Spleen (tissue), 13 donors: ENCODE measurements around the gene MTFMT. TPM values are rescaled to one million over a fixed set of nuclear protein-coding genes. Genes with fewer than 3 reads are reported as not detected.
A peak's percentile ranks its signal among the peaks of the same experiment; 100 is the strongest.

ENCODE experiments used
- DNase-seq: peaks from one replicate; pipeline ENCODE4 v3.0.0-alpha.2; 2020
- H3K27ac ChIP-seq, 8 donors: fragments of 200-600 bp; sonication (generic) in 7 of 8; 1 replicate in 4 of 8; 2 replicates in 4 of 8; pipeline versions ENCODE4 v1.5.0 to v1.8.0; 2016 to 2021; ENCODE audit warnings: inconsistent platforms in 4 of 8, mild to moderate bottlenecking in 4 of 8, moderate library complexity in 1 of 8
- H3K27me3 ChIP-seq, 7 donors: fragments of 200-600 bp; sonication (generic) in 6 of 7; replicated peaks in 1 of 7; 1 replicate in 4 of 7; 2 replicates in 3 of 7; pipeline versions ENCODE4 v1.5.0 to v1.8.0; 2016 to 2021; ENCODE audit warnings: inconsistent platforms in 3 of 7, mild to moderate bottlenecking in 1 of 7
- H3K36me3 ChIP-seq, 6 donors: fragments of 200-600 bp; sonication (generic) in 5 of 6; 1 replicate in 4 of 6; 2 replicates in 2 of 6; pipeline versions ENCODE4 v1.5.0 to v1.8.0; 2016 to 2021; ENCODE audit warnings: inconsistent platforms in 2 of 6
- H3K4me1 ChIP-seq, 6 donors: fragments of 200-600 bp; sonication (generic) in 5 of 6; 1 replicate in 3 of 6; 2 replicates in 3 of 6; pipeline versions ENCODE4 v1.5.0 to v1.8.0; 2016 to 2021; ENCODE audit warnings: inconsistent platforms in 3 of 6
- H3K4me3 ChIP-seq, 8 donors: fragments of 200-600 bp; sonication (generic) in 7 of 8; 1 replicate in 4 of 8; 2 replicates in 4 of 8; pipeline versions ENCODE4 v1.5.0 to v1.8.0; 2016 to 2021; ENCODE audit warnings: inconsistent platforms in 4 of 8, mild to moderate bottlenecking in 4 of 8, moderate library complexity in 2 of 8
- H3K9me3 ChIP-seq, 8 donors: fragments of 200-600 bp; sonication (generic) in 7 of 8; 1 replicate in 4 of 8; 2 replicates in 4 of 8; pipeline versions ENCODE4 v1.5.0 to v1.8.0; 2016 to 2021; ENCODE audit warnings: inconsistent platforms in 4 of 8
- CTCF ChIP-seq, 11 experiments: fragments of 200-600 bp in 7 of 11; fragments of 450-650 bp in 4 of 11; sonication (generic) in 4 of 11; IDR thresholded peaks in 8 of 11; conservative IDR thresholded peaks in 3 of 11; 1 replicate in 7 of 11; 2 replicates in 4 of 11; pipeline versions ENCODE4 v1.4.0 to v1.8.0; 2016 to 2021; ENCODE audit warnings: antibody characterized with exemption in 11 of 11, inconsistent platforms in 4 of 11, mild to moderate bottlenecking in 1 of 11
- POLR2A ChIP-seq, 3 donors: fragments of 450-650 bp; IDR thresholded peaks; one replicate each; pipeline ENCODE4 v1.5.1; 2017; ENCODE audit warnings: antibody characterized with exemption in 3 of 3, mild to moderate bottlenecking in 1 of 3
- POLR2AphosphoS5 ChIP-seq, 3 donors: sonication (generic); formaldehyde crosslinking; IDR thresholded peaks; one replicate each; pipeline ENCODE4 v1.5.1; 2017; ENCODE audit warnings: antibody characterized with exemption in 3 of 3
- WGBS, 5 donors: extraction: QIAGEN DNeasy Blood & Tissue Kit in 3 of 5; methylation state at CpG; one replicate each; pipeline versions ENCODE4 v1.1.5 to v1.1.7; 2013 to 2018; 5-methylcytosine and 5-hydroxymethylcytosine counted together
- intact Hi-C: fragments of 100-400 bp; cut with DNase I; formaldehyde crosslinking; loops from one replicate; pipeline ENCODE4 v1.15.0; 2023; ENCODE audit warnings: low total_unique reads
- long read RNA-seq, 2 donors: transcript quantifications; one replicate each; lab custom pipeline, GENCODE V29; 2026
- polyA plus RNA-seq, 3 donors: library from polyadenylated mRNA; stranded (reverse); fragments of 200-250 nt; gene quantifications; one replicate each; pipeline ENCODE4 v1.2.1, GENCODE V29; 2013
- total RNA-seq, 7 donors: library from RNA; depleted of rRNA in 3 of 7; stranded (reverse); fragments of >200 nt in 3 of 7; fragmentation: NEBNext Ultra II Directional in 4 of 7; extraction: Animal tissue kit (Norgen Biotek cat#: 25700) in 4 of 7; gene quantifications; one replicate each; pipeline versions ENCODE4 v1.1.0 to v1.2.1, GENCODE V29; 2016 to 2021
- donor health status: healthy with polysubstance abuse.
- donor health status: DM: no; HTN: no; CAD: no; lungs with moderate emphysema.
- donor health status: DM: no; HTN: no; CAD: no.
- donor health status: Bipolar disorder and iron deficiency.
- donor health status: healthy.
- donor health status: DM: no; HTN: no; CAD: no.
- donor health status: DM: yes; HTN: yes; CAD: no.

Gene MTFMT
- total RNA-seq (10 to 100 TPM; 10.8 to 27.5 (median 14.8) TPM), polyA plus RNA-seq (1 to 10 TPM; 3.7 to 8.3 (median 5.7) TPM)
- long read RNA-seq, donor 1, partial matches to known transcripts, result 0 of 1 reads
- long read RNA-seq, donor 1, other reads (novel, unspliced or antisense), result 0 of 1 reads
- long read RNA-seq, donor 2, transcript MTFMT-201 (9 exons, 2,734 nt), result major isoform, 8 of 8 reads
- long read RNA-seq, donor 2, partial matches to known transcripts, result 0 of 8 reads
- long read RNA-seq, donor 2, other reads (novel, unspliced or antisense), result 0 of 8 reads

- peaks cover 0 to 29% (median 18%) of the 10 kb centered on the region in 6 donors for H3K36me3 ChIP-seq
- no peaks in the 10 kb centered on the region for H3K9me3 ChIP-seq
- intact Hi-C loops, result no loop called here
- WGBS, 5 donors, result 0 to 1% (median 1%) methylated on average over 27 to 73 of the region's 73 CpGs
- DNase-seq, result peak; percentile 98
- H3K27ac ChIP-seq, result peak within 1 kb of the TSS; percentile 46 to 89 (median 78)
- H3K4me1 ChIP-seq, result peaks cover 10 to 45% (median 31%) of the 10 kb centered on the region in 6 donors
- no peaks in the 10 kb centered on the region for H3K27me3 ChIP-seq
- peak within 1 kb of the TSS; percentile 77 to 98 (median 93) for H3K4me3 ChIP-seq
- peak; percentile 95 to 97 (median 96) for TF ChIP-seq POLR2AphosphoS5 (IDR thresholded peaks at IDR 0.05)
- peak in 2 of 3 donors; percentile 73 to 79 for TF ChIP-seq POLR2A (IDR thresholded peaks at IDR 0.05)
- TF ChIP-seq CTCF (IDR thresholded peaks at IDR 0.05 in 8 of 11, conservative IDR thresholded peaks at IDR 0.05 in 3 of 11), result peak in 1 of 11 experiments; percentile 35
These were observed at the start of gene MTFMT for GRCh38 chr15:65028921-65029735. TSS of gene MTFMT (minus strand) at chr15:65029639. CDS start at chr15:65029613, 26 bp downstream.

GRCh38 chr15:65077981-65078352, 48.5 kb upstream of the MTFMT start:
- no peak overlapping the region for H3K27ac ChIP-seq
- intact Hi-C loops, result no loop called here
- no peak for TF ChIP-seq POLR2A (IDR thresholded peaks at IDR 0.05)
- TF ChIP-seq POLR2AphosphoS5 (IDR thresholded peaks at IDR 0.05), result peak in 2 of 3 donors; percentile 37 to 59
- peak; percentile 15 to 67 (median 46) for TF ChIP-seq CTCF (IDR thresholded peaks at IDR 0.05 in 8 of 11, conservative IDR thresholded peaks at IDR 0.05 in 3 of 11)
- peak; percentile 82 for DNase-seq
- peaks cover 0 to 54% (median 23%) of the 10 kb centered on the region in 7 donors for H3K27me3 ChIP-seq
- H3K36me3 ChIP-seq, result no peaks in the 10 kb centered on the region
- H3K9me3 ChIP-seq, result no peaks in the 10 kb centered on the region
- WGBS, 5 donors, result 9 to 22% (median 13%) methylated on average over 6 to 24 of the region's 24 CpGs
- H3K4me1 ChIP-seq, result peaks cover 3 to 26% (median 18%) of the 10 kb centered on the region in 6 donors
- H3K4me3 ChIP-seq, result peak overlapping the region in 1 of 8 donors; percentile 38

GRCh38 chr15:65077291-65077980, 48.0 kb upstream of the MTFMT start:
- H3K36me3 ChIP-seq, result no peaks in the 10 kb centered on the region
- H3K9me3 ChIP-seq, result no peaks in the 10 kb centered on the region
- TF ChIP-seq POLR2AphosphoS5 (IDR thresholded peaks at IDR 0.05) (no peak), POLR2A (IDR thresholded peaks at IDR 0.05) (no peak)
- peaks cover 3 to 22% (median 13%) of the 10 kb centered on the region in 6 donors for H3K4me1 ChIP-seq
- no peak for DNase-seq
- peaks cover 0 to 51% (median 19%) of the 10 kb centered on the region in 7 donors for H3K27me3 ChIP-seq
- 59 to 74% (median 73%) methylated on average over 39 to 85 of the region's 85 CpGs for WGBS, 5 donors
- no peak overlapping the region for H3K27ac ChIP-seq
- H3K4me3 ChIP-seq, result peak overlapping the region in 1 of 8 donors; percentile 38
- intact Hi-C loops, result no loop called here

GRCh38 chr15:65076486-65077290, 47.2 kb upstream of the MTFMT start, which contains the start of gene KBTBD13:
TSS of gene KBTBD13 (plus strand) at chr15:65076746. CDS start at chr15:65076816, 70 bp downstream.
- H3K27ac ChIP-seq, result no peak within 1 kb of the TSS

More at GRCh38 chr15:65076486-65077290, 47.2 kb upstream of the MTFMT start, which contains the start of gene KBTBD13:
- Histone ChIP-seq H3K9me3 (no peaks in the 10 kb centered on the region), H3K4me1 (peaks cover 3 to 22% (median 10%) of the 10 kb centered on the region in 6 donors), H3K4me3 (peak within 1 kb of the TSS in 1 of 8 donors; percentile 38), H3K36me3 (no peaks in the 10 kb centered on the region), H3K27me3 (peaks cover 0 to 43% (median 17%) of the 10 kb centered on the region in 7 donors)
- intact Hi-C loops, result no loop called here
- TF ChIP-seq CTCF (IDR thresholded peaks at IDR 0.05 in 8 of 11, conservative IDR thresholded peaks at IDR 0.05 in 3 of 11) (no peak), POLR2A (IDR thresholded peaks at IDR 0.05) (no peak), POLR2AphosphoS5 (IDR thresholded peaks at IDR 0.05) (no peak)
- 80 to 90% (median 86%) methylated on average over 51 to 73 of the region's 73 CpGs for WGBS, 5 donors
- DNase-seq, result no peak
